Occipital lobe (tissue), 2 donors: ENCODE measurements around the gene IRAG1. TPM values are rescaled to one million over a fixed set of nuclear protein-coding genes. Genes with fewer than 3 reads are reported as not detected.
A peak's percentile ranks its signal among the peaks of the same experiment; 100 is the strongest.

Source experiments
- DNase-seq: peaks from one replicate; lab custom pipeline; 2025; lab: John Stamatoyannopoulos, UW
- total RNA-seq: library from RNA; depleted of rRNA; stranded (reverse); fragments of >200 nt; gene quantifications from one replicate; pipeline ENCODE4 v1.2.3, GENCODE V29; 2014

Gene IRAG1, protein sequence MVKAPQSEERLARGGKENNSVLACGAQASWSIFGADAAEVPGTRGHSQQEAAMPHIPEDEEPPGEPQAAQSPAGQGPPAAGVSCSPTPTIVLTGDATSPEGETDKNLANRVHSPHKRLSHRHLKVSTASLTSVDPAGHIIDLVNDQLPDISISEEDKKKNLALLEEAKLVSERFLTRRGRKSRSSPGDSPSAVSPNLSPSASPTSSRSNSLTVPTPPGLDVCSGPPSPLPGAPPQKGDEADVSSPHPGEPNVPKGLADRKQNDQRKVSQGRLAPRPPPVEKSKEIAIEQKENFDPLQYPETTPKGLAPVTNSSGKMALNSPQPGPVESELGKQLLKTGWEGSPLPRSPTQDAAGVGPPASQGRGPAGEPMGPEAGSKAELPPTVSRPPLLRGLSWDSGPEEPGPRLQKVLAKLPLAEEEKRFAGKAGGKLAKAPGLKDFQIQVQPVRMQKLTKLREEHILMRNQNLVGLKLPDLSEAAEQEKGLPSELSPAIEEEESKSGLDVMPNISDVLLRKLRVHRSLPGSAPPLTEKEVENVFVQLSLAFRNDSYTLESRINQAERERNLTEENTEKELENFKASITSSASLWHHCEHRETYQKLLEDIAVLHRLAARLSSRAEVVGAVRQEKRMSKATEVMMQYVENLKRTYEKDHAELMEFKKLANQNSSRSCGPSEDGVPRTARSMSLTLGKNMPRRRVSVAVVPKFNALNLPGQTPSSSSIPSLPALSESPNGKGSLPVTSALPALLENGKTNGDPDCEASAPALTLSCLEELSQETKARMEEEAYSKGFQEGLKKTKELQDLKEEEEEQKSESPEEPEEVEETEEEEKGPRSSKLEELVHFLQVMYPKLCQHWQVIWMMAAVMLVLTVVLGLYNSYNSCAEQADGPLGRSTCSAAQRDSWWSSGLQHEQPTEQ
- 1.4 TPM for total RNA-seq

DNA sequence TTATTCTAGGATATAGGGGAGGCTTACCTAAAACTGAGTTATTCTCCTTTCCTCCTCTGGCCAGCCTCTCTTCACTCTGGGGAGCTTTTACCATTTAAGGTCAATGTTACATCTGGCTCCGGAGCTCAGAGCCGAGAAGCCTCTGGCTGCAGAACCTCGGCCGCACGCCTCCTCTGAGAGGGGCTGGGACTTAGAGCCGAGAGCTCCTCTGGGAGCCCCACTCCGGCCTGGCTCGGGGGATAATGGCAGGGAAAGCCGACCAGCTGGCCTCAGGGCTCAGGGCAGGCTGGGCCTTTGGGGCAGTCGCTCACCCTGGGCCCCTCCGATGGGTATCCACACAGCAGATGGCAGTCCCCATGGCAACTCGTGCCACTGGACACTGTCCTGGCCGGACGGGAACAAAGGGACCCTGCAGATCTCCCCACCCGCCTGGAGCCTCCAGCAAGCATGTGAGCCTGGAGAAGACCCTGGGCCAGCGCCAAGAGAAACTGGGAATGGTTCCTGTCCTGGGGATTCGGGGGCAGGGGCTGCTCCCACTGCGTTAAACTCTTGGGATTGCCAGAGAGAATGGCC, at the start of gene IRAG1:
IRAG1 (minus strand) TSS at position 247 of the 573 bp plus-strand sequence; CDS start at position 94, 153 bp downstream.
- DNase-seq: no peak

DNA sequence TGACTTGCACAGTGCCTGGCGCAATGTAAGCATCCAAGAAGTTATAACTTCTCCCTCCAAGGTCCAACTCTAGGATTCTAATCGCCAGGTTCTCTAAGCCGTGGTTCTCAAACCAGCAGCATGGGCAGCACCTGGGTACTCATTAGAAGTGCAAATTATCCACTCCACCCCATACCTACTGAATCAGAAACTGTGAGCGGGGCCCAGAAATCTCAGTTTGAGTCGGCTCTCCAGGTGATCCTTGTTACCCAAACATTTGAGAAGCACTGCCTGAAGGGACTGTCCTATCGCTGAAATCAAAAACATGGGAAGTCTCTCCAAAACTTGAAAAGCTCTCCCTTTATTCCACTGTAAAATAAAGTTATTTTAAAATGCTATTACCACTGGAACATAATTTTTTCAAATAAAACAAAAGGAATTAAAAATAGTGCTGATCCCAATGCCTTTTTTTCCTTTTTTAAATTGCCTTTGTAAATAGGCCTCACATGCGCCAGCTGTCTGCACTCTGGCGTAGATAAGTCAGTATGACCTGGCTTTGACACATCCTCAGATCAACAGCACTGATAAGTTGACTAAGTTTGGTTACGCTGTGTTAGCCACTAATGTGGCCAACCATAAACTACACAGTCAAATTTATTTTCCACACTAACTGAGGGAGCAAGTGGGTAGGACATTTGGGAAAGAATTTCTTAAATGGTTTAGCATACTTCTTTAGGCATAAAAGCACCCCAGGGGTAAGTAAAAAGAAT, 49.1 kb upstream of the IRAG1 start:
- no peak for DNase-seq

DNA sequence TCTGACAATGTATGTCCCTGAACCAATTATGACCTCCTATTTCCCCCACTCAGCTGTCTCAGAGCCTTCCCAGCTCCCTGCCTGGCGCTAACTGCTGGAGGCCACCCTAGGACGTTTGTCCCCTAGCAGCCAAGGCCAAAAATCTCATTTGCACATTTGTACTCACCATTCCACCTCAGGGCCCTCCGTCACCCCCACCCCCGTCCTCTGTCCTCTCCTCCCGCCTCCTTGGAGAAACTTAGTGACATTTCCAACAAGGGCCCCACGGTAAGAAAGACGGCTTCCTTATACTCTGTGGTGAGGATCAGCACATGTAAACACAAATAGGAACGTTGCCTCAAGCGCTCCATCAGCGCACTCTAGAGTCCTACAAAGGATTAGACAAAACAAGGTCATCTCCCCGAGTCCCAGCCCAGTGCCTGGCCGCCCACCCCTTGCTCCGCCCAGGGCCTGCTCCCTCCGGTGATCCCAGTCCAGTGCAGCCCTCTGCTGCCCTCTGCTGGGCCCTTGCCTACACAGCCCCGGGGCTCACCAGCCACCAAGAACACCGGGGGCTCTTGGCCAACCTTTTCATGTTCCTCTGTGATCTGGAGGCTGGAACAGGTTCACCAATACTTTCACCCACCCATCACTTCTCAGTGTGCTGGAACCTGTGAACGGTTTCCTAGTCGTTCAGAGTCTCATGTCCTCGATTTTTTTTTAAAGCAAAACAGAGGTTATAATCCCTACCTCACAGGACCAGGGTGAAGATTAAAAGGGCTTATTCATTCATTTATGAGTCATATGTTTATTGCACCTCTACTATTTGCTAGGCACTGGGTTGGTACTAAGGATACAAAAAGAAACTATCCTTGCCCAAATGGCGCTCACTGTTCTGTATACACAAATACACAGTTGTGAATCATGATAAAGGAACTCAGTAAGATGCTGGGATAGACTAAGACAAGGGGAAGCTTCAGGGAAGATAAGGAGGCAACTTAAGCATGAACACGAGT, 42.2 kb upstream of the IRAG1 start:
- DNase-seq: peak; percentile 86

DNA sequence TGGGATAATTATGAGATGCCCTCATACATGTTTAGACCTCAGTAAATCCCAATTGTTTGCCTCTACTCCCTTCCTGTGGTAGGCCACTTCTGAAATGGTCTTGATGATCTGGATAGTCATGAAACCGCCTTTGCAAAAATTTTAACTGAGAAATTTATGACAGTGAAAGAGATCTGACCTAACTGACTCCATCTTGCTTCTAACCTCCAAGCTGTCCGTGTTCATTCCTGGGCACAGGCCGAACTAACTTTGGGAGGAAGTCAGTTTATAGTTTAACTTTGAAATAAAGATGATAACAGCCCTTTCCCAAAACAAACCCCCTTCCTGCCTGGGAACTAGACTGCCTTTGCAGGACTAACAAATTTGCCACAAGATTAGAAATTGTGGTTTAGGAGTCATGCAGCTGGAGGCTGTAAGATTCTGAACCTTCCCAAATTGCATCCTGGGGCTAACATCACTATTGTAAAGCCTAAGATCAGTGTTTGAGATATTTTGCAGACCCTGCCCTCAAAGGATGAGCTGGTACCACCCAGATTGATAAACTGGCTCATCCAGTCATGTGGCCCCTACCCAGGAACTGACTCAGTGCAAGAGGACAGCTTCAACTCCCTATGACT, 37.6 kb upstream of the IRAG1 start:
- DNase-seq: no peak

DNA sequence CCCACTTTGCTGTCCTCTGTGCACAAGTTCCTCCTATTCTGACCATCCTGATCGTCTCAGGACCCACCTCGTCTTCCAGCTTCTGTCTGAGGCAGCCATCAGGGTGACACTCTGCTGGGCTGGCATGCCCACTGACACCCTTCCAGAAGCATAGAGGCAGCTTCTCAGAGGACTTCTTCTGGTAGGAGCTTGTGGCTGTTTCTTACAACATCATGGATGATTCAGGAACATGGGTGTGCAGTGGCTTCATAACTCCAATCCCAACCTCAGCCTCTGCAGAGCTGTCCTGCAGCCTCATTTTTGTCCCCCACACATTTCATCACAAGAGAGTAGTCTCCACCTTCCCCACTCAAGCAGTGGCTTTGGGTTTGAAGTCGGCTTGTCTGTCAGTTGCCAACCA, 36.6 kb upstream of the IRAG1 start:
- no peak for DNase-seq

DNA sequence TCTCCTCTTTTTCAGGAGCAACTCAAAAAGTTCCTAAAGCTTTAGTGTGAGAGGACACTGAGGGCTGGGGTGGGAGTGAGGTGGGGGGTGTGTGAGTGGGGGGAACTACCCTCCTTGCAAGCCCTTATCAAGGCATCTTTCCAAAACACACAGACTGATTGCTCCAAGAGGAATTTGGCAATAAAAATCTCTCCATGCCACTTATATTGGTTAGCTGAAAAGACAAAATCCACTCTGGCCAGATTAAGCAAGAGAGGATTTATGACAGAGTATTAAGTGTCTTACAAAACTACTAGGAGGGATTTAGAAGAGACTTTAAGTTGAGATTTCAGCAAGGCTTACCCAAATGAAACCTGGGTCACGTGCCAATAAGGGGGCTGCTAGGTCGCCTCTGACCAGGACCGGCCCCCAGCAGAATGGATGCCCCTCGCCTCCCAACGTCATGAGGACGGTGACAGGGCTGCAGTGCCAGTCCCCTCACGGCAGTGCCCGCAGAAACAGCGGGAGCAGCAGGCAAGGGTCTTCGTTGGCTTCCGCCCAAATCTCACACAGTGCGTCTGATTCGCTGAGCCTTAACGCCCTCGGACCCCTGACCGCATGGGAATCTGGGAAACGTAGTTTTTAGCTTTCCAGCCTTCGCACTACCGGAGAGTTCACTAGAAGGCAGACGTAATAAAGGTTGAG, 35.4 kb upstream of the IRAG1 start:
- no peak for DNase-seq

DNA sequence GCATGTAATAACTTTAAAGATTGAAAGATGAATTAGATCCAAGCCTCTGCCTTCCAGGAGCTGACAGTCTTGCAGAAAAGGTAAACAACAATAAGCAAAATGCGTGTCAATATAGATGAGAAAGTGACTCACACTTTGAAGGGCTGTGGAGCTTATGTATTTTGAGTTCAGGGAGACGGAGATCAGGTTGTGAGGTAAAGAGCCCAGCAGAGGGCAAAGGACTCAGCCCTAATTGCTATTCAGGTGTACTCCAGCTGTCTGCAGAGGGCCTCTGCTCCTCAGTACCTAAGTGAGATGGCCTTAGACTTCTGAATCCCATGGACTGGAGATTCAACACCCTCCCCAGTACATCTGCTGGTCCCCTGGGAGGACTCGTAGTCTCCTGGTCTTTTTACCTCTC, 34.6 kb upstream of the IRAG1 start:
- DNase-seq: no peak

DNA sequence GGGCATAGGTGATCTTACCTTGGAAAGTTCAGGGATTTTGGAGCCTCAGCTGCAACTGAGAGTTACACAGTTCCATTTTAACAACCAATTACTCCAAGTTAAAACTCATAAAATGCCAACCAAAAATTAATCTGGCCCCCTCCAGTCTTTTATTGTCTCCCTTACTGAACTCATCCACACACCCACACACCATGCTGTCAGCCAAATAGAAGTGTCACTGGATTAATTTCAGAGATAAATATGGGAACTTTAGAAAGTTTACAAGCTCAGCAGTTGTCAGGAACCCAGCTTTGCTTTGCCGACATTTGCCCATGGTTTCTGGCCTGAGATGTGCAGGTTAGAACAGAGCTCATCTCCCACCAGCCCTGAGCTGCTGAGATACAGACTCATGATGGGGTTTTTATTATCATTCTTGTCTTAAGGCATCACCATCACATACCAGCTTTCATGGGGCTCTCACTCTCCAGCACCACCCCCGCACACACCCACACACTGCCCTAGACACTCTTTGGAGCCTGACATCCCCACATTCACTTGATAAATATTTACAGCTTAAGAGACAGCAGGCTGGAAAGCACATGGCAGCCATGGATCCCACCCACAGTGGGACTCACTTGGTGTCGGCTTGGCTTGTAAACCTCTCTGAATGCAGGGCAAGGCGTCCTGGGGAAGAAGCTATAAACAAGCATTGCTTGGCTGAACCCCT, 33.7 kb upstream of the IRAG1 start:
- no peak for DNase-seq

DNA sequence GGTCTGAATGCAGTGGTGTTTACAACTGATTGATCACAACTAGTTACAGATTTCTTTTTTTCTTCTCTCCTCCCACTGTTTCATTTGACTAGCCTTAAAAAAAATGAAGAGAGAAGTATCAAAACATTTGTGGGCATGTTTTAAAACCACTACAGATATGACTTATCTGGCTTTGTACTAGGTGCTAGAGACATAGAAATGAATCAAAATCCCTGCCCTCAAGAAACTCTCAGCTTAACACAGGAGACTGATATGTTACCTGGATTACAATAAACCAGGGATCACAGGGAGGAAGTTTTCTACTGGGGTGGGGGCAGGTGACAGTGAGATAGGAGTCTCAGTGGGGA, 32.3 kb upstream of the IRAG1 start:
- no peak for DNase-seq

DNA sequence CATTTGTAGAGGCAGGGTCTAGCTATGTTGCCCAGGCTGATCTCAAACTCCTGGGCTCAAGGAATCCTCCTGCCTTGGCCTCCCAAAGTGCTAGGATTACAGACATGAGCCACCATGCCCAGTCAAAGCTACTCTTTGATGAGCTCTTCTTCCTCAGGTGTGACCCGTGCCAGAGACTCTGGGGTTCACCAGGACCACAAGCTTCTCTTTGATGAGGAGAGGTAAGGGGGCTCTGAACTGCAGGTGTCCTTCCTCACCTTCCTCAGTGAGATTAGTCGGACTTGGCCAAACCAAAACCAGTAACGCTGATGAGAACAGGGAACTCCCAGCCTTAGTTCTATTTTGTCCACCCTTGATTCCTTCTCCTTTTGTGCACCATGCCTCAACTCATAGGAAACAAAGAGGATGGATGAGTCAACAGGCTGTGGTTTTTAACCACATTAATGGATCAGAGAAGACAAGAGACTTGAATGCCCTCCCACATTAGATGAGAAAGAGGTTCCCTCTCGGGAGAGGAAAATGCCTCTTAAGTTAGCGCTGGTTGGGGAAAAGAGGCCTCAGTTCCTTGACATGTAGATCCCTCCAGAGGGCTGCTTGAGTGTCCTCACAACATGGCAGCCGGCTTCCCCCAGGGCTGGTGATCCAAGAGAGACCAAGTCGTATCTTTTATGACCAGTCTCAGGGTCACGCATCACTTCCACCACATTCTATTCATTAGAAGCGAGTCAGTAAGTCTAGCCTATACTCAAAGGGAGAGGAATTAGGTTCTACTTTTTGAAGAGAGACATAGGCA, 31.8 kb upstream of the IRAG1 start:
- DNase-seq: no peak

DNA sequence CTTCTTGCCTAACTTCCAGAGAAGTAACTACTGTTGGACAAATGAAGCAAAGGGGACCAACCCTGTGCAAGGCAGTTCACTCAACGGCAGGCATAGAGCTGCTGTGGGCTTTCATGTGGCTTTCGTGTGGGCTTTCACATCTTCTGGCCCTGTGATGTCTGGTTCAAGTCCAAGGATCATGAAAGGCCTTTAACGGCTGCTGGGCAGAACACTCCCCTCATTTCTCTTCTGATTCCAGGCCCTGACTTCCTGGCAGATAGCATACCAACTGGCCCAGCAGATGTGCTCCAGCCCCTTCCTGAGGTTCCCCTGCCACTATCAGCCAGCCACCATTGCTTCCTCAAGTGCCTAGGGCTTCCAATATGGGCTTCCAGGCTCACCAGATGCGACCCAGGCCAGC, 28.8 kb upstream of the IRAG1 start:
- DNase-seq: no peak

DNA sequence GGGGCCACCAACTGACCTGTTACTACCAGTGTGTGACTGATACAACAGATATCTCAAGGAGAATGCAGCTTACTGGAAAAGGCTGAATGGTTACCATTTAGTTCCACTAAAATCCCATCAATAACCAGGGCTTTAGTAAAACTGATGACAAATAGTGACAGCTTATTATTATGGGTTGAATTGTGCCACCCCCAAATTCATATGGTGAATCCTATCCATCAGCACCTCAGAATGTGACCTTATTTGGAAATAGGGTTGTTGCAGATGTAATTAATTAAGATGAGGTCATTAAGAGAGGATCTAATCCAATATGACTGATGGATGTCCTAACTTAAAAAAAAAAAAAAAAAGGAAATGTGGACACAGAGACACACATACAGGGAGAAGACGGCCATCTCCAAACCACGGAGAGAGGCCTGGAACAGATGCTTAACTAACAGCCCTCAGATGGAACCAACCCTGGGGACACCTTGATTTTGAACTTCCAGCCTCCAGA, 27.4 kb upstream of the IRAG1 start:
- DNase-seq: no peak

DNA sequence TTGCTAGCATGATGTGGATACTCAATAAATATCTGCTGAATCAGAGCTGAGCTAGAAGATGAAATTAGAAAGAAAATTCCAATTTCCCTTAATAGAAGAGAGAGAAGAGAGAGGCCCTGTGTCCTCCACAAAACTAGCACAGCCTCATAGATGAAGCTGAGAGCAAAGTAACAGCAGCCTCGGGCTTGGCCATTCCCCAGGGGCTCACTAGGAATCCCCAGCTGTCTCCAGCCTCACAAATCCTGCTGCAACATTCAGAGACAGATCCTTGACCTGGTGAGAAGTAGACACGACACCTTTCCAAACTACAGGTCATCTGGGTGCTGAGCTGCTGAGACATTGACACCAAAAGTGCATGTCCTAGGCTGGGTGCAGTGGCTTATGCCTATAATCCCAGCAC, 26.1 kb upstream of the IRAG1 start:
- no peak for DNase-seq

DNA sequence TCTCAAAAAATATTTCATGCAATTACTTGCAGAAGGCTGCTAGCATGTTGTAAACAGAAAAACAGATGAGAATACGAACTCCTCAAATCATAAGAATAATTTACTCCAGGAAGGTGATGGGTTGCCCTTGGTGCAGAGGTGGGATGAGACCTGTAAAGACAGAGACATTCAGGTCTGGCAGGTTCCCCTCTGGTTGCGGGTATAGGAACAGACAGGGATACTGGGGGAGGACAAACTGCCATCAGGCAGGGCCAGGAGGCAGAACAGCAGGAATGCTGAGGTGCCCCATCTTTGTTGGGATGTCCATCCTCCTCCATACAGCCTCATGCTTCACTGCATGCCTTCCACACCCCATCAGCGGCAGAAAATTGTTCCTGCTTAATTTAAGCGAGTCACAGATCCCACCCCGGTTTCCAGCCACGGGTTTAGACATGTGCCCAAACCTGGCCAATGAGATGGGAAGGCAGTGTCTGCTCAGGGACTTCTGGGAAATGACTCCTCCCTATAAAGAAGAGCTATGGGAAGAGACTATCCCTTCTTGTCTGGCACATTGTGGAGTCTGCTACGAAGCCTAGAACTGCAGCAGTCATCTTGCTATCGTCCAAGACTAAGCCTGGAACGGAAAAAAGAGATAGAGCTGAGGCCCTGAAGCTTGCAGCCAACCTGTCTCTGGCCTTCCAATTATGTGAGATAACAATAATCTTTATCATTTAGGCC, 23.1 kb upstream of the IRAG1 start:
- no peak for DNase-seq

DNA sequence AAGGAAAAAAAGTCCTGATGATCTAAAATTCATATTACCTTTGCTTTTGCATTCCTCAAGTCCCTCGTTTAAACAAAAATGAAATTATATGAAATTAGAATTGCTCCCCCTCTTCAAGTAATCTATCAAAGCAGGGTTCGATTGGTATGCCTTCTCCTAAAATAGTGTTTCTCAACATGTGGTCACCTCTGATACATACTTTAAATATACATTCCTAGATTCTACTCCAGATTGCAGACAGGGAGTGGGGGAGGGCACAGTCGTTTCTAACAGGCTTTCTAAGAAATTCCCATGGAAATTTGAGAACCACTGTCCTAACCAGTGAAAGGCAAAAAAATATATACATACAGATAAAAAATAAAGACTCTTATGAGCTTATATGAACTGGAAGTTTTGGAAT, 22.6 kb upstream of the IRAG1 start:
- DNase-seq: no peak

DNA sequence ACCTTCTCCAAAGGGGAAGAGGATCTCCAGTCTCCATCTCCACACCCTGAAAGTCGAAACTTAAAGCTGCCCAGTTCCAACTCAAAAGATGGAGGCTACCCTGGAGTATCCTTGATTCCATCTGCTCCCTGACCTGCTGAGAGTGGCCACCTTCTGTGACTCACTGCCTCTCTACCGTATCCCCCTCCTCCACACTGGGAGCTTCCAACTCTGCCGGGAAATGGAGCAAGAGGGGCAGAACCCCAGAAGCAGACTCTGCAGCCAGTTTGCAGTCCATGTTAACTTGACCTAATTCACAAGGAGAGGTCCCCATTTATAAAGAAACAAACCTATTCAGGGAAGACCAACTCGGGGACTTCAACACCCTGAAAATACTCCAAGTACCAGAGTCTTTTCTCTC, 22.0 kb upstream of the IRAG1 start:
- DNase-seq: no peak
